RWPE1 (cell line): ENCODE results near the gene ARHGEF25.

Experiments used
- CTCF ChIA-PET: fragments of 350-600 bp; sonication (Branson Sonifier 250); formaldehyde crosslinking; extraction: SDS; loops from one replicate; lab custom pipeline; 2021; lab: Yijun Ruan, JAX
- POLR2A ChIA-PET: fragments of 400-600 bp; formaldehyde crosslinking; extraction: SDS; loops from one replicate; lab custom pipeline; 2020; ENCODE audit warnings: antibody characterized with exemption; ENCODE audit not compliant: low non-redundant PET; lab: Yijun Ruan, JAX
- DNase-seq: peaks from one replicate; pipeline ENCODE4 v3.0.0; 2012; ENCODE audit warnings: low spot score
- H3K27ac ChIP-seq: fragments of 450-650 bp; 2 replicates; pipeline ENCODE4 v1.5.1; 2017
- TF ChIP-seq, protein P1 (sequence below): fragments of 450-650 bp; conservative IDR thresholded peaks from 2 replicates; pipeline ENCODE4 v1.5.1; 2017; ENCODE audit warnings: low read depth, mild to moderate bottlenecking

ARHGEF25 gene

GRCh38 chr12:57571926-57572762 is 39.1 kb upstream of the ARHGEF25 start:
- no peak overlapping the region for H3K27ac ChIP-seq
- ChIA-PET CTCF (interaction anchor here (0.6 to 2.3 kb wide), 5 partner anchors 11 to 204 kb away, joined by 3 to 14 read pairs (median 5); no protein-coding TSS in a partner anchor), POLR2A (no interaction called here)
- TF ChIP-seq, protein P1, sequence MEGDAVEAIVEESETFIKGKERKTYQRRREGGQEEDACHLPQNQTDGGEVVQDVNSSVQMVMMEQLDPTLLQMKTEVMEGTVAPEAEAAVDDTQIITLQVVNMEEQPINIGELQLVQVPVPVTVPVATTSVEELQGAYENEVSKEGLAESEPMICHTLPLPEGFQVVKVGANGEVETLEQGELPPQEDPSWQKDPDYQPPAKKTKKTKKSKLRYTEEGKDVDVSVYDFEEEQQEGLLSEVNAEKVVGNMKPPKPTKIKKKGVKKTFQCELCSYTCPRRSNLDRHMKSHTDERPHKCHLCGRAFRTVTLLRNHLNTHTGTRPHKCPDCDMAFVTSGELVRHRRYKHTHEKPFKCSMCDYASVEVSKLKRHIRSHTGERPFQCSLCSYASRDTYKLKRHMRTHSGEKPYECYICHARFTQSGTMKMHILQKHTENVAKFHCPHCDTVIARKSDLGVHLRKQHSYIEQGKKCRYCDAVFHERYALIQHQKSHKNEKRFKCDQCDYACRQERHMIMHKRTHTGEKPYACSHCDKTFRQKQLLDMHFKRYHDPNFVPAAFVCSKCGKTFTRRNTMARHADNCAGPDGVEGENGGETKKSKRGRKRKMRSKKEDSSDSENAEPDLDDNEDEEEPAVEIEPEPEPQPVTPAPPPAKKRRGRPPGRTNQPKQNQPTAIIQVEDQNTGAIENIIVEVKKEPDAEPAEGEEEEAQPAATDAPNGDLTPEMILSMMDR, result no peak
- DNase-seq, result no peak

- no peak overlapping the region for H3K27ac ChIP-seq
- DNase-seq, result no peak
- CTCF ChIA-PET, result interaction anchor here (0.6 to 1.1 kb wide), 3 partner anchors 9 to 1367 kb away, joined by 3 to 5 read pairs (median 3); no protein-coding TSS in a partner anchor
- TF ChIP-seq, protein P1, result no peak
- POLR2A ChIA-PET, result no interaction called here
Measured at GRCh38 chr12:57574795-57575194, 36.4 kb upstream of the ARHGEF25 start.

DNA sequence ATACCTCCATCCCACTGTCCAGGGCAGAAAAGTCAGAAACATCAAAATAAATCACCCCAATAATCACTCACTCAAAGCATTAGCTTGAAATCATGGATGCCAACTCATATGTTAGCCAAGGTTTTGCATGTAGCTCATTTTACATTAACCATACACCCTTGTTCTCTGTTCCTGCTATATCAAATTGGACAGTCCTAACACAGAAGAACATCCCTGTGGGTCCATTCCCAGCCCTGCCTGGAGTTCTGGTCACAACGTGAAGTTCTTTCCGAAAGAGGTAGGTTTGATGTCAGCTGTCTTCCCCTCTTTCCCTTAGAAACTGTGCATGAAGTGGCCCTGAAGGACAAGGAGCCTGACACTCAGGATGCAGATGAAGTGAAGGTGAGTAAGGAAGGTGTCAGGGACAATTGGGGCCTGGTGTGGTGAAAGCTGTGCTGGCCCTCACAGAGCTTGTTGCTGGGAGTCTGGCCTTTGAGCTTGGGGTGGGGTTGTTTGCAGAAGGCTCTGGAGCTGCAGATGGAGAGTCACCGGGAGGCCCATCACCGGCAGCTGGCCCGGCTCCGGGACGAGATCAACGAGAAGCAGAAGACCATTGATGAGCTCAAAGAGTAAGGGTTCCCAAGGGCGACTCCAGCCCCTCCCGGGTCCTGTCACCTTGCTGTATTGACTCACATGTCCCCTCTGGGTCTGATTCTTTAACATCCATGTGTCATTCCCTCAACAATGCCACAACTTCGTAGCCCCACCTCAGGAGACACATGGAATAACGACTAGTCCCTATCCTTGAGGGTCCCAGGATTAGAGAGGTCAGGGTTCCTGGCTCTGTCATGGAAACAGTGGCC is 35.2 kb upstream of the ARHGEF25 start:
- TF ChIP-seq, protein P1, result no peak
- DNase-seq, result no peak
- H3K27ac ChIP-seq, result no peak overlapping the region
- ChIA-PET CTCF (interaction anchor here (0.6 kb wide), 1 partner anchor 10 kb away, joined by 3 read pairs; no protein-coding TSS in a partner anchor), POLR2A (no interaction called here)

GRCh38 chr12:57576613-57577160 is 34.5 kb upstream of the ARHGEF25 start:
- no peak for DNase-seq
- TF ChIP-seq, protein P1, result no peak
- ChIA-PET CTCF (no interaction called here), POLR2A (no interaction called here)
- no peak overlapping the region for H3K27ac ChIP-seq

DNA sequence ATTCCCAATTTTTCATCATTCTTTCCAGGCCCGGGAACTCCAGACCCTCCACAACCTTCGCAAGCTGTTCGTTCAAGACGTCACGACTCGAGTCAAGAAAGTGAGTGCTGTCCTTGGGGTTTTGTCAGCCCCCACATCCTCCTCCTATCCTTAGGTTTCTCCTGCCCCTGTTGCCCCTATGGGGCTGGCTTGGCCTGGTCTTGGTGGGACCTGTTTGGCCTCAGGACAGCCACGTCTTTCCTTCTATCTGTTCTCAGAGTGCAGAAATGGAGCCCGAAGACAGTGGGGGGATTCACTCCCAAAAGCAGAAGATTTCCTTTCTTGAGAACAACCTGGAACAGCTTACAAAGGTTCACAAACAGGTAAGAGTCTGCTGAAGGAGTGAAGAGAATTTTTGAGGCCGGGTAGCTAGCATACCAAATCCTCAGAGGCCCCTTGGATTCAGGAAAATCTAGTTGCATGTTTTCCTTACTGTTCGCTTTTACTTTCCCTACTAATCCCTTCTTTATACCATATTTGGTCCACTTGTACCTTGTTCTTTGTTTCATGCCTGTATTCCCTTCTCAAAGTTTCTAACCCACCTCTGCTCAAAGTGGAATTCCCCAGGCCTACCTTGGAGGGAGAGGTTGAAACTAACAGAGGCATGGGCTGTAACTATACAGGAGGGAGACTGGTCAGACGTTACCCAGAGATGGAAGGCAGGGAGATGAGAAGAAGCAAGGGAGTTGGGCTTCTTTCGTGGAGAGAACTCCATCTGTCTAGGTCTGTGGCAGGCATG is 33.1 kb upstream of the ARHGEF25 start:
- no peak for DNase-seq
- CTCF ChIA-PET, result no interaction called here
- TF ChIP-seq, protein P1, result no peak
- POLR2A ChIA-PET, result no interaction called here
- no peak overlapping the region for H3K27ac ChIP-seq
